ENCODE results near the gene ZNF665.
A peak's percentile ranks its signal among the peaks of the same experiment; 100 is the strongest.
"Not testable (repeated sequence)": the region's sequence is repeated elsewhere in the genome, so short reads cannot be mapped to it uniquely, and the experiment has no call there.

ZNF665 gene

GRCh38 chr19:53192771-53193534, at the start of gene ZNF665:
ZNF665 (minus strand) TSS chr19:53193358; CDS start chr19:53182898, 10,460 bp downstream.
- Histone ChIP-seq H3K9ac (ENCODE audit: low read length) (peak within 1 kb of the TSS; percentile 86), H3K27me3 (ENCODE audit: control insufficient read depth in 1 of 2, insufficient read depth in 2 of 2, low read length in 2 of 2) (no peaks in the 10 kb centered on the region), H3K4me1 (ENCODE audit: insufficient read depth, low read length) (peaks cover 13% of the 10 kb centered on the region), H3K4me3 (ENCODE audit: low read depth in 1 of 2, low read length in 2 of 2) (peak within 1 kb of the TSS; percentile 73 to 98), H3K9me3 (ENCODE audit: low read length) (no peaks in the 10 kb centered on the region), H3K27ac (ENCODE audit: low read depth, low read length) (peak within 1 kb of the TSS; percentile 80), H3K36me3 (ENCODE audit: insufficient read depth, low read length) (no peaks in the 10 kb centered on the region)

- Histone ChIP-seq H3K4me3 (ENCODE audit: low read depth in 1 of 2, low read length in 2 of 2) (peak overlapping the region in 1 of 2 donors; percentile 7), H3K9me3 (ENCODE audit: low read length) (peaks cover 77% of the 10 kb centered on the region), H3K9ac (ENCODE audit: low read length) (no peak overlapping the region), H3K4me1 (ENCODE audit: insufficient read depth, low read length) (no peaks in the 10 kb centered on the region), H3K36me3 (ENCODE audit: insufficient read depth, low read length) (peaks cover 45% of the 10 kb centered on the region), H3K27ac (ENCODE audit: low read depth, low read length) (no peak overlapping the region), H3K27me3 (ENCODE audit: control insufficient read depth in 1 of 2, insufficient read depth in 2 of 2, low read length in 2 of 2) (no peaks in the 10 kb centered on the region)
Measured at GRCh38 chr19:53237114-53237777, 44.1 kb upstream of the ZNF665 start.

GRCh38 chr19:53224606-53225005, 31.4 kb upstream of the ZNF665 start:
- no peaks in the 10 kb centered on the region for H3K4me1 ChIP-seq (ENCODE audit: insufficient read depth, low read length)
- H3K9me3 ChIP-seq (ENCODE audit: low read length), result peaks cover 8% of the 10 kb centered on the region
- no peak overlapping the region for H3K27ac ChIP-seq (ENCODE audit: low read depth, low read length)
- H3K4me3 ChIP-seq (ENCODE audit: low read depth in 1 of 2, low read length in 2 of 2), result no peak overlapping the region
- H3K36me3 ChIP-seq (ENCODE audit: insufficient read depth, low read length), result no peaks in the 10 kb centered on the region
- no peaks in the 10 kb centered on the region for H3K27me3 ChIP-seq (ENCODE audit: control insufficient read depth in 1 of 2, insufficient read depth in 2 of 2, low read length in 2 of 2)
- H3K9ac ChIP-seq (ENCODE audit: low read length), result no peak overlapping the region

GRCh38 chr19:53222716-53223115, 29.6 kb upstream of the ZNF665 start:
- H3K9me3 ChIP-seq (ENCODE audit: low read length), result peaks cover 21% of the 10 kb centered on the region
- H3K36me3 ChIP-seq (ENCODE audit: insufficient read depth, low read length); H3K4me3 ChIP-seq (ENCODE audit: low read depth in 1 of 2, low read length in 2 of 2); H3K9ac ChIP-seq (ENCODE audit: low read length); H3K4me1 ChIP-seq (ENCODE audit: insufficient read depth, low read length); H3K27me3 ChIP-seq (ENCODE audit: control insufficient read depth in 1 of 2, insufficient read depth in 2 of 2, low read length in 2 of 2); H3K27ac ChIP-seq (ENCODE audit: low read depth, low read length): not testable (repeated sequence)

GRCh38 chr19:53212703-53213320, 19.7 kb upstream of the ZNF665 start:
- Histone ChIP-seq H3K9ac (ENCODE audit: low read length) (no peak overlapping the region), H3K9me3 (ENCODE audit: low read length) (peaks cover 69% of the 10 kb centered on the region), H3K27me3 (ENCODE audit: control insufficient read depth in 1 of 2, insufficient read depth in 2 of 2, low read length in 2 of 2) (no peaks in the 10 kb centered on the region), H3K4me1 (ENCODE audit: insufficient read depth, low read length) (no peaks in the 10 kb centered on the region), H3K27ac (ENCODE audit: low read depth, low read length) (no peak overlapping the region), H3K4me3 (ENCODE audit: low read depth in 1 of 2, low read length in 2 of 2) (peak overlapping the region in 1 of 2 donors; percentile 28), H3K36me3 (ENCODE audit: insufficient read depth, low read length) (peaks cover 27% of the 10 kb centered on the region)

DNA sequence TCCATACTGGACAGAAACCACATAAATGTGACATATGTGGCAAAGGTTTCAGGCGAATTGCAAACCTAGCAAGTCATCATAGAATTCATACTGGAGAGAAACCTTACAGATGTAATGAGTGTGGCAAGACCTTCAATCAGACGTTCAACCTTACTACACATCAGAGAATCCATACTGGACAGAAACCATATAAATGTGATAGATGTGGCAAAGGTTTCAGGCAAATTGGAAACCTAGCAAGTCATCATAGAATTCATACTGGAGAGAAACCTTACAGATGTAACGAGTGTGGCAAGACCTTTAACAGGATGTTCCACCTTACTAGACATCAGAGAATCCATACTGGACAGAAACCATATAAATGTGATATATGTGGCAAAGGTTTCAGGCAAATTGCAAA, 18.4 kb upstream of the ZNF665 start:
- not testable (repeated sequence) for H3K27me3 ChIP-seq (ENCODE audit: control insufficient read depth in 1 of 2, insufficient read depth in 2 of 2, low read length in 2 of 2); H3K4me1 ChIP-seq (ENCODE audit: insufficient read depth, low read length); H3K9ac ChIP-seq (ENCODE audit: low read length); H3K27ac ChIP-seq (ENCODE audit: low read depth, low read length)
- peaks cover 68% of the 10 kb centered on the region for H3K9me3 ChIP-seq (ENCODE audit: low read length)
- H3K4me3 ChIP-seq (ENCODE audit: low read depth in 1 of 2, low read length in 2 of 2), result peak overlapping the region; percentile 3 to 12
- H3K36me3 ChIP-seq (ENCODE audit: insufficient read depth, low read length), result peaks cover 27% of the 10 kb centered on the region

DNA sequence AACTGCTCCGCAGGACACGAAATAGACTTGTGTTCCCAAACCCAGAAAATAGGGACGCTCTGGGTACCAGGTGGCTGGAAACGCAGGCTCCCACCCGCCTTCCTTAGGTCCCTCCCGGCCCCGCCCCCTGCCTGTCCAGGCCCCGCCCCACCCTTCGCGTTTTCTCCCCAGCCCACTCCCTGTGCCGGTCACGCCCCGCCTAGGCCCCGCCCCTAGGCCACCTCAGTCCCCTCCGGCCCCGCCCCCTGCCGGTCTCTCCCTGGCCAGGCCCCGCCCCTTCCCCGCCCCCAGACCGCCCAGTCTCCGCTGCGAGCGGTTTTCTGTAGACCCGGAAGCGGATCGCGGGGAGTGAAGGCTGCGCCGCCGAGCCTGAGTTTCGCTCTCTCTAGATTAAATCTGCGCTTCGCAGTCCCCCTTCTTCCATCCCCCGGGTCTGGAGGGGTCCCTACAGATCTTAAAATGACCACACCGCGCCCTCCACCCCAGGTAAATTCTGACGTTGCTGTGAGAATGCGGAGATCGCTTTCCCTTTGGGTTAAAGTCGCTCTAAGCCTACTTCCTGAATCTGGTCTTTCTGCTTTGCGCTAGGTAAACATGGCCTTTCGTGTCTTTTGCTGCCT, 3.7 kb upstream of the ZNF665 start:
- Histone ChIP-seq H3K9me3 (ENCODE audit: low read length) (peaks cover 8% of the 10 kb centered on the region), H3K4me1 (ENCODE audit: insufficient read depth, low read length) (peaks cover 16% of the 10 kb centered on the region), H3K27me3 (ENCODE audit: control insufficient read depth in 1 of 2, insufficient read depth in 2 of 2, low read length in 2 of 2) (no peaks in the 10 kb centered on the region), H3K9ac (ENCODE audit: low read length) (peak overlapping the region; percentile 54), H3K36me3 (ENCODE audit: insufficient read depth, low read length) (peaks cover 25% of the 10 kb centered on the region), H3K27ac (ENCODE audit: low read depth, low read length) (peak overlapping the region; percentile 65), H3K4me3 (ENCODE audit: low read depth in 1 of 2, low read length in 2 of 2) (peak overlapping the region; percentile 80 to 82)

DNA sequence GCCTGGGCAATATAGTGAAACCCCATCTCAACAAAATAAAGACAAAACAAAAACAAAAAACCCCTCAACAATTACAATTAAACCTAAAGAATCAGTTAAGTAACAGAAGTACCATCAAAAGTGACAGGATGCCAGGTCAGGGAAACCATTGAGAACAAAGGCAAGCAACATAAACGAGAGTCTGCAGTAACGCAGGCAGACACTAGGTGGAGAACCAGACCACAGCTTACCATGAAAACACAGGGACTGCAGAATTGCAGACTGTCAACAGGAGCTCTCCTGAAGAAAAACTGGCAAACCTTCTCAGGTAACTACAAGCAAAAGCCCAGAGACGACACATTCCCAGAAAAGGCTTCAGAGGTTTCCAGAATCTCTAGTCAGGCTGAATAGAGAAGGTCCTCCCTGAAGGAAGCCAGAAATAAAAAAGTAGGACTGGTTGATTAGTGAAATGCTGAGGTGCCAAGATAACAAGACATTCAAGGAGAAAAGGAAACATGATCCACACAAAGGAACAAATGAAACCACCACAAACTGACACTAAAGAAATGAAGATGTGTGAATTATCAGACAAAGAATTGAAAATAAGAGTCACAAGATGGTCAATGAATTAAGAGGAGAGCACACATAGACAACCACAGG, 2.2 kb upstream of the ZNF665 start:
- Histone ChIP-seq H3K4me1 (ENCODE audit: insufficient read depth, low read length) (peaks cover 16% of the 10 kb centered on the region), H3K27me3 (ENCODE audit: control insufficient read depth in 1 of 2, insufficient read depth in 2 of 2, low read length in 2 of 2) (no peaks in the 10 kb centered on the region), H3K36me3 (ENCODE audit: insufficient read depth, low read length) (peaks cover 13% of the 10 kb centered on the region), H3K9ac (ENCODE audit: low read length) (no peak overlapping the region), H3K27ac (ENCODE audit: low read depth, low read length) (no peak overlapping the region), H3K4me3 (ENCODE audit: low read depth in 1 of 2, low read length in 2 of 2) (no peak overlapping the region), H3K9me3 (ENCODE audit: low read length) (peaks cover 6% of the 10 kb centered on the region)

DNA sequence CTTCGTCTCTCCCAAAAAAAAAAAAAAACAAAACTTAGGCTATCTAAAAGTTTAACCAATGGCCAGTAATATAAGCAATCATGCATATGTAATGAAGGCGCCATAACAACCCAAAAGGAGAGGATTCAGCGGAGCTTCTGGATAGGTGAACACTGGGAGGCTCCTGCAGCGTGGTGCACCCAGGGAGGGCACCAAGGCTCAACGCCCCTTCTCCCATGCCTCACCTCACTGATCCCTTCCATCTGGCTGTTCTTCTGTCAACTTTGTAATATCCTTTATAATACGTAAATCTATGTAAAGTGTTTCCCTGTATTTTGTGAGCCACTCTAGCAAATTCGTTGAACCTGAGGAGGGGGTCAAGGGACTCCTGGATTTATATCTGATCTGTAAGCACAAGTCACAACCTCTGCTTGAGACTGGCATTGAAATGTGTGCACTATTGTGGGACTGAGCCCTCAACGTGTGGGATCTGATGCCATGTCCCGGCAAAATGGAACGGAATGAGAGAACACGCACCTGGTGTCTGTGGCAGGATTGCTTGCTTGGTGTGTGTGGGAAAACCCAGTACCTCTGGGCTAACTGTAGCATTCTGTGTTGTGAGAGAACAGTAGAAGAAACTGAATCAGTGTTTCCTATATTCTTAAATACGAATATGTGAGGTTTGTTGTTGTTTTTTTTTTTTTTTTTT, 521 bp upstream of the ZNF665 start:
- no peaks in the 10 kb centered on the region for H3K36me3 ChIP-seq (ENCODE audit: insufficient read depth, low read length)
- no peaks in the 10 kb centered on the region for H3K27me3 ChIP-seq (ENCODE audit: control insufficient read depth in 1 of 2, insufficient read depth in 2 of 2, low read length in 2 of 2)
- H3K4me1 ChIP-seq (ENCODE audit: insufficient read depth, low read length), result peaks cover 16% of the 10 kb centered on the region
- H3K27ac ChIP-seq (ENCODE audit: low read depth, low read length), result peak overlapping the region; percentile 24
- no peaks in the 10 kb centered on the region for H3K9me3 ChIP-seq (ENCODE audit: low read length)
- H3K4me3 ChIP-seq (ENCODE audit: low read depth in 1 of 2, low read length in 2 of 2), result peak overlapping the region; percentile 36 to 98
- no peak overlapping the region for H3K9ac ChIP-seq (ENCODE audit: low read length)

DNA sequence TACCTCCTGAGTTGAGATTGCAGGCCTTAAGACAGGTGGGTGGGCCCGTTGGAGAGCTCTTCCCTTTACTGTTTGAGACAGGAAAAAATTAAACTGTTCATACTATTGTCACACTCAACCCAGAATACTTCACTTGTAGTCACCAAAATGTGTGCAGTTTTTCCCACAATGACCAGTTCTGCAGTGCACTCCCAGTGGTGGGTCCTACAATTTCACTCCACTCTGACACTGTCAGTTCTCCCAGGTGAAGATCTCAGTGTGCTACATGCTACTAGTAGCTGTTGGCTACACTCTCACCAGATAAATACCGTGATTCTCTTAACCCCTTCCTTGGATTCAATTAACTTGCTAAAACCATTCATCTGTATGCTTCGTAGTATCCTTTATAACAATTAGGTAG, 2.9 kb downstream of the ZNF665 start:
- no peak overlapping the region for H3K4me3 ChIP-seq (ENCODE audit: low read depth in 1 of 2, low read length in 2 of 2)
- no peaks in the 10 kb centered on the region for H3K9me3 ChIP-seq (ENCODE audit: low read length)
- peaks cover 9% of the 10 kb centered on the region for H3K4me1 ChIP-seq (ENCODE audit: insufficient read depth, low read length)
- H3K27me3 ChIP-seq (ENCODE audit: control insufficient read depth in 1 of 2, insufficient read depth in 2 of 2, low read length in 2 of 2), result no peaks in the 10 kb centered on the region
- no peaks in the 10 kb centered on the region for H3K36me3 ChIP-seq (ENCODE audit: insufficient read depth, low read length)
- no peak overlapping the region for H3K27ac ChIP-seq (ENCODE audit: low read depth, low read length)
- H3K9ac ChIP-seq (ENCODE audit: low read length), result no peak overlapping the region

All from muscle layer of colon (tissue), 2 donors.